HEK293 (cell line): ENCODE data around the gene DDIT4.

ENCODE experiments used
- CTCF ChIA-PET: fragments of 350-600 bp; formaldehyde crosslinking; extraction: SDS; loops from one replicate; lab custom pipeline; 2021; ENCODE audit warnings: antibody characterized with exemption; lab: Yijun Ruan, JAX
- POLR2A ChIA-PET: fragments of 300-600 bp; formaldehyde crosslinking; extraction: SDS; loops from one replicate; lab custom pipeline; 2020; ENCODE audit warnings: antibody characterized with exemption, inconsistent platforms; lab: Yijun Ruan, JAX
- H3K27ac ChIP-seq: fragments of 200-500 bp; sonication (Bioruptor generic); 2 replicates; pipeline ENCODE4 v1.5.1; 2014; ENCODE audit warnings: low read depth, low read length, control low read depth, inconsistent platforms; ENCODE audit errors: extremely low read depth
- H3K36me3 ChIP-seq, 2 experiments: fragments of 200-500 bp in 1 of 2; sonication (Bioruptor generic) in 1 of 2; 1 replicate in 1 of 2; 2 replicates in 1 of 2; pipeline ENCODE4 v1.5.1; 2014 to 2017; ENCODE audit warnings: inconsistent platforms in 2 of 2, low read length in 2 of 2; ENCODE audit not compliant: control insufficient read depth in 2 of 2, insufficient read depth in 1 of 2
- H3K4me1 ChIP-seq: fragments of 200-500 bp; sonication (Bioruptor generic); 2 replicates; pipeline ENCODE4 v1.5.1; 2014; ENCODE audit warnings: mild to moderate bottlenecking, low read length, inconsistent platforms; ENCODE audit not compliant: control insufficient read depth, insufficient read depth
- H3K4me3 ChIP-seq: 2 replicates; pipeline ENCODE4 v1.5.1; 2011; ENCODE audit warnings: low read depth, mild to moderate bottlenecking, control low read depth, low read length, moderate library complexity
- H3K9me3 ChIP-seq: fragments of 200-500 bp; sonication (Bioruptor generic); 2 replicates; pipeline ENCODE4 v1.5.1; 2014; ENCODE audit warnings: low read depth, low read length, inconsistent platforms; ENCODE audit not compliant: control insufficient read depth, insufficient read depth
- PATZ1 ChIP-seq: fragments of 450-650 bp; formaldehyde crosslinking; IDR thresholded peaks from 2 replicates; pipeline ENCODE4 v1.5.1; 2016; ENCODE audit warnings: missing biosample characterization, missing genetic modification characterization
- PRDM10 ChIP-seq: fragments of 450-650 bp; formaldehyde crosslinking; IDR thresholded peaks from 2 replicates; pipeline ENCODE4 v1.5.1; 2016; ENCODE audit warnings: missing biosample characterization, missing genetic modification characterization
- REPIN1 ChIP-seq: fragments of 450-650 bp; formaldehyde crosslinking; IDR thresholded peaks from 2 replicates; pipeline ENCODE4 v1.5.1; 2017; ENCODE audit warnings: missing biosample characterization, missing genetic modification characterization, low read depth
- WT1 ChIP-seq: fragments of 450-650 bp; formaldehyde crosslinking; IDR thresholded peaks from 2 replicates; pipeline ENCODE4 v1.5.1; 2016; ENCODE audit warnings: missing biosample characterization, missing genetic modification characterization
- ZBTB21 ChIP-seq: fragments of 450-650 bp; formaldehyde crosslinking; IDR thresholded peaks from 2 replicates; pipeline ENCODE4 v1.5.1; 2017; ENCODE audit warnings: missing biosample characterization, missing genetic modification characterization
- ZFP3 ChIP-seq: fragments of 450-650 bp; formaldehyde crosslinking; IDR thresholded peaks from 2 replicates; pipeline ENCODE4 v1.5.1; 2016; ENCODE audit warnings: low read depth, missing biosample characterization, missing genetic modification characterization
- ZIC2 ChIP-seq: fragments of 450-650 bp; formaldehyde crosslinking; IDR thresholded peaks from 2 replicates; pipeline ENCODE4 v1.5.1; 2016; ENCODE audit warnings: missing biosample characterization, missing genetic modification characterization
- ZNF112 ChIP-seq: fragments of 450-650 bp; formaldehyde crosslinking; IDR thresholded peaks from 2 replicates; pipeline ENCODE4 v1.5.0; 2017; ENCODE audit warnings: missing biosample characterization, missing genetic modification characterization
- ZNF157 ChIP-seq: fragments of 450-650 bp; formaldehyde crosslinking; IDR thresholded peaks from 2 replicates; pipeline ENCODE4 v1.5.1; 2016; ENCODE audit warnings: missing biosample characterization, missing genetic modification characterization
- ZNF311 ChIP-seq: fragments of 450-650 bp; formaldehyde crosslinking; IDR thresholded peaks from 2 replicates; pipeline ENCODE4 v1.5.1; 2017; ENCODE audit warnings: missing biosample characterization, missing genetic modification characterization, borderline replicate concordance
- ZNF362 ChIP-seq: fragments of 450-650 bp; formaldehyde crosslinking; IDR thresholded peaks from 2 replicates; pipeline ENCODE4 v1.5.1; 2016; ENCODE audit warnings: missing biosample characterization, missing genetic modification characterization
- ZNF426 ChIP-seq: fragments of 450-650 bp; formaldehyde crosslinking; IDR thresholded peaks from 2 replicates; pipeline ENCODE4 v1.5.1; 2017; ENCODE audit warnings: missing biosample characterization, missing genetic modification characterization, mild to moderate bottlenecking, inconsistent platforms, moderate library complexity
- ZNF449 ChIP-seq: fragments of 450-650 bp; formaldehyde crosslinking; IDR thresholded peaks from 2 replicates; pipeline ENCODE4 v1.5.1; 2017; ENCODE audit warnings: missing biosample characterization, mild to moderate bottlenecking, missing genetic modification characterization, moderate library complexity
- ZNF544 ChIP-seq: fragments of 450-650 bp; formaldehyde crosslinking; IDR thresholded peaks from 2 replicates; pipeline ENCODE4 v1.5.0; 2017; ENCODE audit warnings: missing biosample characterization, missing genetic modification characterization
- ZNF548 ChIP-seq: fragments of 450-650 bp; formaldehyde crosslinking; IDR thresholded peaks from 2 replicates; pipeline ENCODE4 v1.5.1; 2016; ENCODE audit warnings: missing biosample characterization, missing genetic modification characterization
- ZNF549 ChIP-seq: fragments of 450-650 bp; IDR thresholded peaks from 2 replicates; pipeline ENCODE4 v1.5.1; 2018; ENCODE audit warnings: missing biosample characterization, missing genetic modification characterization, mild to moderate bottlenecking, inconsistent platforms, moderate library complexity
- ZNF621 ChIP-seq: fragments of 450-650 bp; formaldehyde crosslinking; IDR thresholded peaks from 2 replicates; pipeline ENCODE4 v1.5.1; 2017; ENCODE audit warnings: missing biosample characterization, missing genetic modification characterization
- ZNF707 ChIP-seq: fragments of 450-650 bp; formaldehyde crosslinking; IDR thresholded peaks from 2 replicates; pipeline ENCODE4 v1.5.1; 2016; ENCODE audit warnings: missing biosample characterization, missing genetic modification characterization
- ZNF768 ChIP-seq: fragments of 450-650 bp; formaldehyde crosslinking; IDR thresholded peaks from 2 replicates; pipeline ENCODE4 v1.5.1; 2018; ENCODE audit warnings: missing biosample characterization, mild to moderate bottlenecking, missing genetic modification characterization
- ZNF776 ChIP-seq: fragments of 450-650 bp; formaldehyde crosslinking; IDR thresholded peaks from 2 replicates; pipeline ENCODE4 v1.5.0; 2017; ENCODE audit warnings: missing biosample characterization, missing genetic modification characterization, borderline replicate concordance
- ZNF785 ChIP-seq: fragments of 450-650 bp; formaldehyde crosslinking; IDR thresholded peaks from 2 replicates; pipeline ENCODE4 v1.5.1; 2016; ENCODE audit warnings: missing biosample characterization, missing genetic modification characterization
- ZNF791 ChIP-seq: fragments of 450-650 bp; formaldehyde crosslinking; IDR thresholded peaks from 2 replicates; pipeline ENCODE4 v1.5.1; 2016; ENCODE audit warnings: missing biosample characterization, missing genetic modification characterization
- ZSCAN30 ChIP-seq: fragments of 450-650 bp; IDR thresholded peaks from 2 replicates; pipeline ENCODE4 v1.5.1; 2018; ENCODE audit warnings: missing biosample characterization, mild to moderate bottlenecking, missing genetic modification characterization, moderate library complexity

DDIT4 gene

GRCh38 chr10:72318418-72319262 lies 44.9 kb downstream of the DDIT4 start:
- TF ChIP-seq PATZ1 (tag by site-specific recombination) (no peak), ZNF362 (tag by site-specific recombination) (0 out of 2 replicates have a peak, but pooled peaks have one; percentile 20), ZNF768 (peak; percentile 82)
- ChIA-PET POLR2A (interaction anchor here (0.9 to 5.5 kb wide), 2 partner anchors 21 to 44 kb away, joined by 3 to 110 read pairs; partner anchors contain the start of gene DDIT4), CTCF (interaction anchor here (0.6 to 1.0 kb wide), 3 partner anchors 9 to 45 kb away, joined by 4 to 7 read pairs (median 4); partner anchors contain the start of gene DDIT4)
- Histone ChIP-seq H3K27ac (peak overlapping the region; percentile 77; the same call in 1 of the 2 replicates), H3K4me3 (no peak overlapping the region), H3K4me1 (peaks cover 23% of the 10 kb centered on the region), H3K36me3 (no peaks in the 10 kb centered on the region), H3K9me3 (no peaks in the 10 kb centered on the region)

- ChIA-PET POLR2A (interaction anchor here (0.7 to 5.5 kb wide), 6 partner anchors 17 to 255 kb away, joined by 3 to 110 read pairs (median 7); partner anchors contain the start of gene DDIT4), CTCF (interaction anchor here (0.6 to 1.3 kb wide), 5 partner anchors 11 to 46 kb away, joined by 3 to 7 read pairs (median 4); partner anchors contain the start of gene DDIT4)
- peaks cover 23% of the 10 kb centered on the region for H3K4me1 ChIP-seq
- H3K4me3 ChIP-seq: no peak overlapping the region
- no peaks in the 10 kb centered on the region for H3K36me3 ChIP-seq
- no peaks in the 10 kb centered on the region for H3K9me3 ChIP-seq
- peak overlapping the region; percentile 77 for H3K27ac ChIP-seq
- no peak for TF ChIP-seq ZNF544 (tag by site-specific recombination)
- 0 out of 2 replicates have a peak, but pooled peaks have one; percentile 31 for TF ChIP-seq ZNF548 (tag by site-specific recombination)
- peak; percentile 51; the same call in 1 of the 2 replicates for TF ChIP-seq ZSCAN30
- TF ChIP-seq ZNF157 (tag by site-specific recombination): no peak
- 0 out of 2 replicates have a peak, but pooled peaks have one; percentile 56 for TF ChIP-seq REPIN1
- no peak for TF ChIP-seq ZNF776 (tag by site-specific recombination)
- TF ChIP-seq ZBTB21 (tag by site-specific recombination): peak; percentile 48
- TF ChIP-seq ZNF707 (tag by site-specific recombination): no peak
- no peak for TF ChIP-seq ZNF311
- no peak for TF ChIP-seq ZNF791 (tag by site-specific recombination)
- TF ChIP-seq WT1 (tag by site-specific recombination): no peak; the same call in 1 of the 2 replicates
- TF ChIP-seq ZIC2: peak; percentile 58; the same call in 1 of the 2 replicates
- TF ChIP-seq ZNF621 (tag by site-specific recombination): no peak
- peak; percentile 45 for TF ChIP-seq PRDM10 (tag by site-specific recombination)
- no peak for TF ChIP-seq ZFP3 (tag by site-specific recombination)
- peak; percentile 47; the same call in 1 of the 2 replicates for TF ChIP-seq ZNF449 (tag by site-specific recombination)
- TF ChIP-seq ZNF426 (tag by site-specific recombination): no peak
- no peak for TF ChIP-seq ZNF549 (tag by site-specific recombination)
- 0 out of 2 replicates have a peak, but pooled peaks have one; percentile 34 for TF ChIP-seq ZNF785 (tag by site-specific recombination)
- no peak for TF ChIP-seq ZNF112 (tag by site-specific recombination)
Measured at GRCh38 chr10:72319416-72320254, 45.9 kb downstream of the DDIT4 start.
